HEK293 (cell line): Measurements from ENCODE around the gene HACD3.

Experiments
- GLIS2 ChIP-seq: fragments of 450-650 bp; formaldehyde crosslinking; IDR thresholded peaks from 2 replicates; pipeline ENCODE4 v1.5.1; 2016; ENCODE audit warnings: missing biosample characterization, missing genetic modification characterization
- HOXC10 ChIP-seq: sonication (generic); formaldehyde crosslinking; IDR thresholded peaks from 2 replicates; pipeline ENCODE4 v1.8.1; 2023; ENCODE audit warnings: mild to moderate bottlenecking, missing genetic modification reagents
- KLF7 ChIP-seq: fragments of 450-650 bp; formaldehyde crosslinking; IDR thresholded peaks from 2 replicates; pipeline ENCODE4 v1.5.1; 2016; ENCODE audit warnings: missing biosample characterization, missing genetic modification characterization, borderline replicate concordance
- YY1 ChIP-seq: fragments of 450-650 bp; formaldehyde crosslinking; IDR thresholded peaks from 2 replicates; pipeline ENCODE4 v1.5.1; 2018; ENCODE audit warnings: missing biosample characterization, missing genetic modification characterization
- YY2 ChIP-seq: fragments of 450-650 bp; formaldehyde crosslinking; IDR thresholded peaks from 2 replicates; pipeline ENCODE4 v1.5.1; 2016; ENCODE audit warnings: missing biosample characterization, missing genetic modification characterization
- ZBTB8A ChIP-seq: fragments of 450-650 bp; formaldehyde crosslinking; IDR thresholded peaks from 2 replicates; pipeline ENCODE4 v1.5.1; 2016; ENCODE audit warnings: missing biosample characterization, missing genetic modification characterization
- ZFP41 ChIP-seq: fragments of 450-650 bp; formaldehyde crosslinking; IDR thresholded peaks from 2 replicates; pipeline ENCODE4 v1.5.1; 2016; ENCODE audit warnings: missing biosample characterization, missing genetic modification characterization, borderline replicate concordance
- ZFP69B ChIP-seq: fragments of 450-650 bp; formaldehyde crosslinking; IDR thresholded peaks from 2 replicates; pipeline ENCODE4 v1.5.1; 2016; ENCODE audit warnings: missing biosample characterization, missing genetic modification characterization
- ZNF16 ChIP-seq: fragments of 450-650 bp; formaldehyde crosslinking; IDR thresholded peaks from 2 replicates; pipeline ENCODE4 v1.5.1; 2016; ENCODE audit warnings: low read depth, missing biosample characterization, missing genetic modification characterization
- ZNF174 ChIP-seq: fragments of 450-650 bp; formaldehyde crosslinking; IDR thresholded peaks from 2 replicates; pipeline ENCODE4 v1.5.0; 2017; ENCODE audit warnings: missing biosample characterization, mild to moderate bottlenecking, missing genetic modification characterization
- ZNF2 ChIP-seq: fragments of 450-650 bp; formaldehyde crosslinking; IDR thresholded peaks from 2 replicates; pipeline ENCODE4 v1.5.1; 2016; ENCODE audit warnings: missing biosample characterization, missing genetic modification characterization
- ZNF266 ChIP-seq: fragments of 450-650 bp; formaldehyde crosslinking; IDR thresholded peaks from 2 replicates; pipeline ENCODE4 v1.5.1; 2016; ENCODE audit warnings: missing biosample characterization, missing genetic modification characterization, low read depth
- ZNF274 ChIP-seq, 2 experiments: fragments of 200-500 bp in 1 of 2; fragments of 450-650 bp in 1 of 2; sonication (Bioruptor generic) in 1 of 2; formaldehyde crosslinking in 1 of 2; IDR thresholded peaks; 2 replicates each; pipeline versions ENCODE4 v1.5.1 to v1.6.1; 2014 to 2016; ENCODE audit warnings: borderline replicate concordance in 1 of 2, inconsistent platforms in 1 of 2, low read length in 1 of 2, missing biosample characterization in 1 of 2, missing genetic modification characterization in 1 of 2
- ZNF292 ChIP-seq: fragments of 450-650 bp; formaldehyde crosslinking; IDR thresholded peaks from 2 replicates; pipeline ENCODE4 v1.5.1; 2016; ENCODE audit warnings: low read depth, missing biosample characterization, missing genetic modification characterization, borderline replicate concordance
- ZNF302 ChIP-seq: fragments of 450-650 bp; formaldehyde crosslinking; IDR thresholded peaks from 2 replicates; pipeline ENCODE4 v1.5.1; 2016; ENCODE audit warnings: missing biosample characterization, missing genetic modification characterization, low read depth
- ZNF350 ChIP-seq: fragments of 450-650 bp; formaldehyde crosslinking; IDR thresholded peaks from 2 replicates; pipeline ENCODE4 v1.5.0; 2017; ENCODE audit warnings: missing biosample characterization, mild to moderate bottlenecking, missing genetic modification characterization
- ZNF394 ChIP-seq: fragments of 450-650 bp; formaldehyde crosslinking; IDR thresholded peaks from 2 replicates; pipeline ENCODE4 v1.5.1; 2016; ENCODE audit warnings: missing biosample characterization, missing genetic modification characterization, mild to moderate bottlenecking, moderate library complexity, borderline replicate concordance
- ZNF48 ChIP-seq: fragments of 450-650 bp; formaldehyde crosslinking; IDR thresholded peaks from 2 replicates; pipeline ENCODE4 v1.5.1; 2016; ENCODE audit warnings: missing biosample characterization, missing genetic modification characterization
- ZNF501 ChIP-seq: fragments of 450-650 bp; formaldehyde crosslinking; IDR thresholded peaks from 2 replicates; pipeline ENCODE4 v1.5.1; 2016; ENCODE audit warnings: missing biosample characterization, missing genetic modification characterization
- ZNF521 ChIP-seq: fragments of 450-650 bp; formaldehyde crosslinking; IDR thresholded peaks from 2 replicates; pipeline ENCODE4 v1.5.1; 2017; ENCODE audit warnings: missing biosample characterization, mild to moderate bottlenecking, missing genetic modification characterization
- ZNF600 ChIP-seq: fragments of 450-650 bp; formaldehyde crosslinking; IDR thresholded peaks from 2 replicates; pipeline ENCODE4 v1.5.1; 2016; ENCODE audit warnings: missing biosample characterization, missing genetic modification characterization
- ZNF621 ChIP-seq: fragments of 450-650 bp; formaldehyde crosslinking; IDR thresholded peaks from 2 replicates; pipeline ENCODE4 v1.5.1; 2017; ENCODE audit warnings: missing biosample characterization, missing genetic modification characterization
- ZNF645 ChIP-seq: fragments of 450-650 bp; formaldehyde crosslinking; IDR thresholded peaks from 2 replicates; pipeline ENCODE4; 2016; ENCODE audit warnings: missing biosample characterization, missing genetic modification characterization
- ZNF654 ChIP-seq: fragments of 450-650 bp; formaldehyde crosslinking; IDR thresholded peaks from 2 replicates; pipeline ENCODE4 v1.5.1; 2016; ENCODE audit warnings: low read depth, missing biosample characterization, missing genetic modification characterization
- ZNF658 ChIP-seq: fragments of 450-650 bp; formaldehyde crosslinking; IDR thresholded peaks from 2 replicates; pipeline ENCODE4; 2016; ENCODE audit warnings: missing biosample characterization, missing genetic modification characterization
- ZNF830 ChIP-seq: fragments of 450-650 bp; IDR thresholded peaks from 2 replicates; pipeline ENCODE4 v1.5.0; 2018; ENCODE audit warnings: missing biosample characterization, missing genetic modification characterization, low read depth, mild to moderate bottlenecking, moderate library complexity
- ZSCAN23 ChIP-seq: fragments of 450-650 bp; formaldehyde crosslinking; IDR thresholded peaks from 2 replicates; pipeline ENCODE4 v1.5.1; 2016; ENCODE audit warnings: missing biosample characterization, missing genetic modification characterization
- ZSCAN30 ChIP-seq: fragments of 450-650 bp; IDR thresholded peaks from 2 replicates; pipeline ENCODE4 v1.5.1; 2018; ENCODE audit warnings: missing biosample characterization, mild to moderate bottlenecking, missing genetic modification characterization, moderate library complexity
- ZXDB ChIP-seq: fragments of 450-650 bp; formaldehyde crosslinking; IDR thresholded peaks from 2 replicates; pipeline ENCODE4 v1.5.1; 2016; ENCODE audit warnings: missing biosample characterization, missing genetic modification characterization
- TF ChIP-seq, protein P1 (sequence below): fragments of 450-650 bp; formaldehyde crosslinking; IDR thresholded peaks from 2 replicates; pipeline ENCODE4 v1.5.1; 2016; ENCODE audit warnings: missing biosample characterization, missing genetic modification characterization, borderline replicate concordance
- TF ChIP-seq, protein P2 (sequence below): fragments of 450-650 bp; formaldehyde crosslinking; IDR thresholded peaks from 2 replicates; pipeline ENCODE4 v1.5.1; 2016; ENCODE audit warnings: missing biosample characterization, missing genetic modification characterization, borderline replicate concordance
- TF ChIP-seq, protein P3 (sequence below): fragments of 450-650 bp; formaldehyde crosslinking; IDR thresholded peaks from 2 replicates; pipeline ENCODE4 v1.5.1; 2016; ENCODE audit warnings: missing biosample characterization, missing genetic modification characterization

The HACD3 gene

GRCh38 chr15:65516997-65517865, 13.0 kb upstream of the HACD3 start, which contains the start of gene DPP8 (continued):
- TF ChIP-seq ZNF521 (tag by site-specific recombination) (no peak), KLF7 (tag by site-specific recombination) (no peak), ZNF830 (tag by site-specific recombination) (no peak), ZNF266 (tag by site-specific recombination) (no peak), ZNF501 (peak; percentile 100), ZSCAN23 (tag by site-specific recombination) (peak; percentile 84; the same call in 1 of the 2 replicates), ZSCAN30 (tag by site-specific recombination) (peak; percentile 88), ZFP41 (tag by site-specific recombination) (no peak), ZXDB (tag by site-specific recombination) (peak; percentile 97), ZNF2 (peak; percentile 99), ZNF394 (tag by site-specific recombination) (peak; percentile 86; the same call in 1 of the 2 replicates), ZNF174 (tag by site-specific recombination) (no peak), ZNF302 (no peak), GLIS2 (tag by site-specific recombination) (peak; percentile 64), ZNF292 (no peak), ZNF621 (tag by site-specific recombination) (no peak), ZNF600 (tag by site-specific recombination) (peak; percentile 77), ZNF350 (tag by site-specific recombination) (no peak), ZNF48 (no peak), YY2 (tag by site-specific recombination) (peak; percentile 86), ZNF16 (tag by site-specific recombination) (no peak; the same call in 1 of the 2 replicates), YY1 (tag by site-specific recombination) (peak; percentile 73), ZNF645 (tag by site-specific recombination) (0 out of 2 replicates have a peak, but pooled peaks have one; percentile 68), ZNF658 (tag by site-specific recombination) (no peak), ZNF274 (IDR thresholded peaks at IDR 0.05; ENCODE audit: low read length) (no peak), ZNF274 (tag by site-specific recombination; IDR thresholded peaks at IDR 0.05; ENCODE audit: borderline replicate concordance) (no peak), ZFP69B (peak; percentile 66), ZNF654 (tag by site-specific recombination) (no peak; the same call in 1 of the 2 replicates), ZBTB8A (tag by site-specific recombination) (peak; percentile 86), HOXC10 (CRISPR knock-in tag) (0 out of 2 replicates have a peak, but pooled peaks have one; percentile 60)
- TF ChIP-seq, protein P1, sequence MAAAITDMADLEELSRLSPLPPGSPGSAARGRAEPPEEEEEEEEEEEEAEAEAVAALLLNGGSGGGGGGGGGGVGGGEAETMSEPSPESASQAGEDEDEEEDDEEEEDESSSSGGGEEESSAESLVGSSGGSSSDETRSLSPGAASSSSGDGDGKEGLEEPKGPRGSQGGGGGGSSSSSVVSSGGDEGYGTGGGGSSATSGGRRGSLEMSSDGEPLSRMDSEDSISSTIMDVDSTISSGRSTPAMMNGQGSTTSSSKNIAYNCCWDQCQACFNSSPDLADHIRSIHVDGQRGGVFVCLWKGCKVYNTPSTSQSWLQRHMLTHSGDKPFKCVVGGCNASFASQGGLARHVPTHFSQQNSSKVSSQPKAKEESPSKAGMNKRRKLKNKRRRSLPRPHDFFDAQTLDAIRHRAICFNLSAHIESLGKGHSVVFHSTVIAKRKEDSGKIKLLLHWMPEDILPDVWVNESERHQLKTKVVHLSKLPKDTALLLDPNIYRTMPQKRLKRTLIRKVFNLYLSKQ (tag by site-specific recombination), result no peak
- TF ChIP-seq, protein P2, sequence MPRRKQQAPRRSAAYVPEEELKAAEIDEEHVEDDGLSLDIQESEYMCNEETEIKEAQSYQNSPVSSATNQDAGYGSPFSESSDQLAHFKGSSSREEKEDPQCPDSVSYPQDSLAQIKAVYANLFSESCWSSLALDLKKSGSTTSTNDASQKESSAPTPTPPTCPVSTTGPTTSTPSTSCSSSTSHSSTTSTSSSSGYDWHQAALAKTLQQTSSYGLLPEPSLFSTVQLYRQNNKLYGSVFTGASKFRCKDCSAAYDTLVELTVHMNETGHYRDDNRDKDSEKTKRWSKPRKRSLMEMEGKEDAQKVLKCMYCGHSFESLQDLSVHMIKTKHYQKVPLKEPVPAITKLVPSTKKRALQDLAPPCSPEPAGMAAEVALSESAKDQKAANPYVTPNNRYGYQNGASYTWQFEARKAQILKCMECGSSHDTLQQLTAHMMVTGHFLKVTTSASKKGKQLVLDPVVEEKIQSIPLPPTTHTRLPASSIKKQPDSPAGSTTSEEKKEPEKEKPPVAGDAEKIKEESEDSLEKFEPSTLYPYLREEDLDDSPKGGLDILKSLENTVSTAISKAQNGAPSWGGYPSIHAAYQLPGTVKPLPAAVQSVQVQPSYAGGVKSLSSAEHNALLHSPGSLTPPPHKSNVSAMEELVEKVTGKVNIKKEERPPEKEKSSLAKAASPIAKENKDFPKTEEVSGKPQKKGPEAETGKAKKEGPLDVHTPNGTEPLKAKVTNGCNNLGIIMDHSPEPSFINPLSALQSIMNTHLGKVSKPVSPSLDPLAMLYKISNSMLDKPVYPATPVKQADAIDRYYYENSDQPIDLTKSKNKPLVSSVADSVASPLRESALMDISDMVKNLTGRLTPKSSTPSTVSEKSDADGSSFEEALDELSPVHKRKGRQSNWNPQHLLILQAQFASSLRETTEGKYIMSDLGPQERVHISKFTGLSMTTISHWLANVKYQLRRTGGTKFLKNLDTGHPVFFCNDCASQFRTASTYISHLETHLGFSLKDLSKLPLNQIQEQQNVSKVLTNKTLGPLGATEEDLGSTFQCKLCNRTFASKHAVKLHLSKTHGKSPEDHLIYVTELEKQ (tag by site-specific recombination), result no peak
- TF ChIP-seq, protein P3, sequence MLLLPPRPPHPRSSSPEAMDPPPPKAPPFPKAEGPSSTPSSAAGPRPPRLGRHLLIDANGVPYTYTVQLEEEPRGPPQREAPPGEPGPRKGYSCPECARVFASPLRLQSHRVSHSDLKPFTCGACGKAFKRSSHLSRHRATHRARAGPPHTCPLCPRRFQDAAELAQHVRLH (tag by site-specific recombination), result peak; percentile 99
